C4-2B (cell line): ENCODE results near the gene TCF4.

Experiments used
- H3K27ac ChIP-seq: fragments of 450-650 bp; 2 replicates; pipeline ENCODE4 v1.5.1; 2017
- ZFX ChIP-seq: fragments of 450-650 bp; IDR thresholded peaks from 2 replicates; pipeline ENCODE4 v1.6.1; 2017
- TF ChIP-seq, protein P1 (sequence below): fragments of 450-650 bp; conservative IDR thresholded peaks from 2 replicates; pipeline ENCODE4 v1.5.1; 2017; ENCODE audit warnings: mild to moderate bottlenecking

The TCF4 gene

DNA sequence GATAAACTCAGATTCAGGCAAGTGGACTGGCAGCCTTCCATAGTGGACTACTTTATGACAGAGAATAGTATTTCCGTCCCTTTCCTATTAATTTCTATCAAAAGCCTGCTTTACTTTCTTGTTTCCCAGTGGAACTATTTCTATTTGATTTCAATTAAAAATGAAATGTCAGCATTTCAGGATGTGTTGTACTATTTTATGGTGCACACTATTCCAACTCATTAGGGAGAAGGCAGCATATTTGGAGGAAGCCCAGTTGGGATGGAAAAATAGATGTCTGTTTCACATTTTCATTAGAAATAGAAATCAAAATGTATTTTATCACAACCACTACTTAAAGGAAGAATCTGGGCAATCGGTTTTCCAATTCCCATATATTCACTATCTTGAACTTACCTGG lies 37.9 kb upstream of the TCF4 start:
- no peak overlapping the region for H3K27ac ChIP-seq
- no peak for TF ChIP-seq ZFX

DNA sequence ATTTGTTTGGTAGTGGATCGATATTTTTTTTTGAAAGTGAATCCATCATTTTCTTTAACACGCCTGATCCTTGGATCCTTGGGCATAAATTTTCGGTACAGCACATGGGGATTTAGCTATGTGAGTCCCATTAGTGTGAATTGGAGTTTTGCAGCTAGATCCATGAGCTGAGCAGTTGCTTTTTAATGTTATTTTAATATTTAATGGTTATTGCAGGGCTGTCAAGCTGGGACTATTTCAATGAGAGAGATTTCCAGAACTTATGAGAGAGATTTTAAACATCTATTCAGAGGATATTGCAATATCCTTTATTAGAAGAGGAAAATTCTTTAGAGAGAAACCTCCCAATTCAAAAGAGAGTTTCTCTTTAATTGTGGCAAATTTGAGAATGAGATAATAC lies 35.6 kb upstream of the TCF4 start:
- no peak overlapping the region for H3K27ac ChIP-seq
- no peak for TF ChIP-seq ZFX
- TF ChIP-seq, protein P1, sequence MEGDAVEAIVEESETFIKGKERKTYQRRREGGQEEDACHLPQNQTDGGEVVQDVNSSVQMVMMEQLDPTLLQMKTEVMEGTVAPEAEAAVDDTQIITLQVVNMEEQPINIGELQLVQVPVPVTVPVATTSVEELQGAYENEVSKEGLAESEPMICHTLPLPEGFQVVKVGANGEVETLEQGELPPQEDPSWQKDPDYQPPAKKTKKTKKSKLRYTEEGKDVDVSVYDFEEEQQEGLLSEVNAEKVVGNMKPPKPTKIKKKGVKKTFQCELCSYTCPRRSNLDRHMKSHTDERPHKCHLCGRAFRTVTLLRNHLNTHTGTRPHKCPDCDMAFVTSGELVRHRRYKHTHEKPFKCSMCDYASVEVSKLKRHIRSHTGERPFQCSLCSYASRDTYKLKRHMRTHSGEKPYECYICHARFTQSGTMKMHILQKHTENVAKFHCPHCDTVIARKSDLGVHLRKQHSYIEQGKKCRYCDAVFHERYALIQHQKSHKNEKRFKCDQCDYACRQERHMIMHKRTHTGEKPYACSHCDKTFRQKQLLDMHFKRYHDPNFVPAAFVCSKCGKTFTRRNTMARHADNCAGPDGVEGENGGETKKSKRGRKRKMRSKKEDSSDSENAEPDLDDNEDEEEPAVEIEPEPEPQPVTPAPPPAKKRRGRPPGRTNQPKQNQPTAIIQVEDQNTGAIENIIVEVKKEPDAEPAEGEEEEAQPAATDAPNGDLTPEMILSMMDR: no peak

DNA sequence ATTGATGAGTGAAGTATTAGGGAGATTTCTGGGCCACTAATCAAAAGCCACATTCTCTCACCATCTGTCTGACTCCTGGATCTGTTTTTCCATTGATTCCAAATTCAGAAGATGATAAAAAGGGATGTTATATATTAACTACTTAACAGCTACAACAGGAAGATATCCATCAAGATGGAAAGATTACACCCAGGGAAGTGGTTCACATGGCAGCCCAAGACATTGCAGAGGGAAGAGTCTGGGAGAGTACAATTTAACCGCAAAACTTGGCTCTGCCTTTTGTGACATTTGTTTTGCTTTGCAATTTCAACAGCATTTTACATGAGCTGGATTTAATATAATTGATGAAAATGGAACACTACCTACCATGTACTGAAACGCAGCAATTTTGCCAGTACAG lies 22.5 kb upstream of the TCF4 start:
- no peak overlapping the region for H3K27ac ChIP-seq
- TF ChIP-seq, protein P1: no peak
- no peak for TF ChIP-seq ZFX

DNA sequence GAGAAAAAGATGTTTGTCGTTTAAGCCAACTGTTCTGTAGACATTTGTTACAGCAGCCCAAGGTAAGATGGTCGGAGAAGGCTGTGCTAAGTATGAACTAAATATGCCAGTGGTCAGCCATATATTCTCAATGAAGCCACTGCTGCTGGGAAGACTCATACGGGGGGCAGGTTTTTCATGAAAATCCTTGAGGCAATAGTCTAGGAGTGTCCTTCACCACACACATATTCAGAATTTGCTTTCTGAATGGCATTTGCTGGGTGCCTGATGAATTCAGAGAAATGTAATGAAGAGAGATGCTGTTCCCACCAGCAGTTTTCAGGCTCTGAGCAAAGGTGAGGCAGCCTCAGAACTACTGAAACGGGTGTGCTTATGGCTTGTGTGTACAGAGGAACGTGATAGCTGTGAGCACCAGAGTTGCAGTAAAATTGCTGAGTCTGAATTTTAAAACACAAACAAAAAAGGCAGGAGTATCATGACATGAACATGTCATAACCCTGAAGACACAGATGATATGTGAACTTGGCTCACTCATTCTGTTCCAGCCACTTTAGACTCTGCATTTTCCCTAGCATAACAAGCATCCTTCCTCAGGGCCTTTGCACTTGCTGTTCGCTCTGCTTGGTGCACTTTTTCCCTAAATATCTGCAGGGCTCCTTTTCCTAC lies 21.3 kb upstream of the TCF4 start:
- H3K27ac ChIP-seq: no peak overlapping the region
- TF ChIP-seq ZFX: no peak
- TF ChIP-seq, protein P1: no peak

DNA sequence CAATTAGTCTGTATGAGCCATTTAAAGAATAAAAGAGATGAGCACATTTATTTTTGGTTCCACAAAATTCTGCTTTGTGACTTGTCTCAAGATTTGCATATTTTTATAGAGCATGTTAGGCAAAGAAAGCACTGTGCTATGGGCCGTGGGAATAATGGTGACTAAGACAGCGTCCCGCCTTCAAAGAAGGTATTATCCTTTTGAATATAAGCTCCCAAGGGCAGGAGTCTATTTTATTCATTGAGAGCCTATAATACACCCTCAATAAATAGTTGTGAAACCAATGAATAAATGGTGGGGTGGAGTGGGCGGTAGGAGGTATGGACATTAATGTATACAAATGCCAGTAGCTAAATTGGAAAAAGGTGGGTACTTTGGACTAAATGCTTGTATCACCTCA lies 20.5 kb upstream of the TCF4 start:
- no peak for TF ChIP-seq ZFX
- TF ChIP-seq, protein P1: no peak
- H3K27ac ChIP-seq: no peak overlapping the region

DNA sequence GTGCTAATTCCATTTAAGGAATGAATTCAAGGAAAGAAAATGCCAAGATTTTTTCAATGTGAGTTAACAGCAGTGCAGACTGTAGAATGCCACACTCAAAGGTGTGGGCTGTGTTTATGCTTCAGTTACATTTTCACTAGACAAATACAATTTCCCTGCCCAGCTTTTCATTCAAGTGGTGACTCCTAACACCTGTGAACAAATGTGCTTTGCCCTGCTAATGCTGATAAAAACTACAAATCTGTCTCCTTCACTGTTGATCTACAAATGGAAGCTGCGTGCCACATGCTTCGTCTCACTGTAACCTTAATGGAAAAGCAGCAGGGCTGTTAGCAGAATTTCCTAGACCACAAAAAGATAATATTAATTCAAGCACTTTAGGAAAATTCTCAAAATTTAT lies 19.8 kb upstream of the TCF4 start:
- no peak overlapping the region for H3K27ac ChIP-seq
- TF ChIP-seq, protein P1: no peak
- no peak for TF ChIP-seq ZFX

DNA sequence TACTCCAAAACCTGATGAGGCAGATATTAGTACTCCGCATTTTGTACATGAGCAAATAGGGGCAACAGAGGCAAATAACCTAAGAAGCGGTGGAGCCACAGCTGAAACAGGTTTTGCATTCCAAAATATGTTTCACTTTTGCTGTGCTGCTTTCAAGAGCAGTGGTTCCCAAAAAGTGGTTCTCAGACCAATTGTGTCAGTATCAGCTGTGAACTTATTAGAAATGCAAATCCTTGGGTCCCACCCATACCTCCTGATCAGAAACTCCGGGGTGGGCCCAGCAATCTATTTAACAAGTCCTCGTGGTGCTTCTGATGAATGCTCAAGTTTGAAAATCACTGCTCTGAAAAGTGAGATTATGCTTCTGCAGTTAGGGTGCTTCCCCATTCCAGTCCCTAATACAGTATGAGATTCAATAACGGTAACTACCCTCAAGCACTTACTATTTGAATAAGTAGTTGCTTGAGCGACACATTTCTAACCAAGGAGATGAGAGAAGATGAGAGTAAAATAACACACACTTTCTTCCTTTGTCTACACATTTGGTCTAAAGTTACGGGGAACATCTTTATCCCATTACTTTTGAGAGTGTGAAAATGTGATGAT lies 17.8 kb upstream of the TCF4 start:
- H3K27ac ChIP-seq: no peak overlapping the region
- TF ChIP-seq, protein P1: no peak
- TF ChIP-seq ZFX: no peak

DNA sequence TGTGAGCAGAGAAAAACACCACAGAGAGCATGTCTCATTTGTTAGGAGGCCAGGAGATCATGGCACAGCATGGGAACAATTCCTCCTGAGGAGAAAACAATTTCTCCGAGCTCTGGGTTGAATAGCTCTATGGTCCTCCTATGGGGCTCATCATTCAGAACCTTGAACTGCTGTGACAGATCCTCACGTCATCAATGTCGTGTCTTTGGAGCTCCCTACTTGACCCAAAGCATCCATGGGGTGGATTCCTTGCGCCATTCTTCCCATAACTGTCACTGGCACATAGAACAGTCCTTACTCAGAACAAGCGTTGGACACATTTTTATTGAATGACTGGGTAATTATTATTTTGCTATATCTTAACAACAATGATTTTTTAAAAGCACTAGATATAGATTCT lies 15.8 kb upstream of the TCF4 start:
- no peak overlapping the region for H3K27ac ChIP-seq
- no peak for TF ChIP-seq ZFX
- TF ChIP-seq, protein P1: no peak
